ENCODE data around the gene C1R.
"Not testable (repeated sequence)": the region's sequence is repeated elsewhere in the genome, so short reads cannot be mapped to it uniquely, and the experiment has no call there.

Gene C1R

GRCh38 chr12:7042842-7043241 is 49.4 kb downstream of the C1R start:
- H3K4me3 ChIP-seq (ENCODE audit: low read depth, low read length): no peak overlapping the region
- TF ChIP-seq CTCF (IDR thresholded peaks at IDR 0.05; ENCODE audit: control insufficient read depth, extremely low read depth, insufficient read depth): peak; percentile 59
- DNase-seq (ENCODE audit: low read depth): peak; percentile 46

GRCh38 chr12:7039403-7039802 is 52.8 kb downstream of the C1R start:
- no peak for TF ChIP-seq CTCF (IDR thresholded peaks at IDR 0.05; ENCODE audit: control insufficient read depth, extremely low read depth, insufficient read depth)
- H3K4me3 ChIP-seq (ENCODE audit: low read depth, low read length): no peak overlapping the region
- DNase-seq (ENCODE audit: low read depth): no peak

- no peak overlapping the region for H3K4me3 ChIP-seq (ENCODE audit: low read depth, low read length)
- DNase-seq (ENCODE audit: low read depth): no peak
- TF ChIP-seq CTCF (IDR thresholded peaks at IDR 0.05; ENCODE audit: control insufficient read depth, extremely low read depth, insufficient read depth): no peak
Measured at GRCh38 chr12:7038591-7038990, 53.7 kb downstream of the C1R start.

GRCh38 chr12:7037411-7037810 is 54.8 kb downstream of the C1R start:
- not testable (repeated sequence) for DNase-seq (ENCODE audit: low read depth); H3K4me3 ChIP-seq (ENCODE audit: low read depth, low read length)

GRCh38 chr12:7035463-7035862 is 56.8 kb downstream of the C1R start:
- TF ChIP-seq CTCF (IDR thresholded peaks at IDR 0.05; ENCODE audit: control insufficient read depth, extremely low read depth, insufficient read depth): no peak
- DNase-seq (ENCODE audit: low read depth): no peak
- no peak overlapping the region for H3K4me3 ChIP-seq (ENCODE audit: low read depth, low read length)

- DNase-seq (ENCODE audit: low read depth): no peak
- no peak overlapping the region for H3K4me3 ChIP-seq (ENCODE audit: low read depth, low read length)
- TF ChIP-seq CTCF (IDR thresholded peaks at IDR 0.05; ENCODE audit: control insufficient read depth, extremely low read depth, insufficient read depth): no peak
Measured at GRCh38 chr12:7034464-7034863, 57.8 kb downstream of the C1R start.

- no peak overlapping the region for H3K4me3 ChIP-seq (ENCODE audit: low read depth, low read length)
- TF ChIP-seq CTCF (IDR thresholded peaks at IDR 0.05; ENCODE audit: control insufficient read depth, extremely low read depth, insufficient read depth): no peak
- no peak for DNase-seq (ENCODE audit: low read depth)
Measured at GRCh38 chr12:7032990-7033389, 59.3 kb downstream of the C1R start.

GRCh38 chr12:7031306-7031705 is 60.9 kb downstream of the C1R start:
- DNase-seq (ENCODE audit: low read depth): no peak
- TF ChIP-seq CTCF (IDR thresholded peaks at IDR 0.05; ENCODE audit: control insufficient read depth, extremely low read depth, insufficient read depth): no peak
- H3K4me3 ChIP-seq (ENCODE audit: low read depth, low read length): no peak overlapping the region

Data from LNCaP clone FGC (cell line).